Thyroid gland (tissue), 4 donors: ENCODE data around the gene MGMT. TPM values are rescaled to one million over a fixed set of nuclear protein-coding genes. Genes with fewer than 3 reads are reported as not detected.

Source experiments
- DNase-seq, 2 donors: peaks; one replicate each; pipeline ENCODE4 v3.0.0-alpha.2; 2019
- H3K27ac ChIP-seq, 3 donors: fragments of 200-600 bp; sonication (generic); 1 replicate in 2 of 3; 2 replicates in 1 of 3; pipeline ENCODE4 v1.5.1; 2016 to 2019; ENCODE audit warnings: mild to moderate bottlenecking in 1 of 3, moderate library complexity in 1 of 3
- H3K27me3 ChIP-seq: fragments of 200-600 bp; sonication (generic); one replicate; pipeline ENCODE4 v1.5.1; 2019
- H3K36me3 ChIP-seq, 2 donors: fragments of 200-600 bp; sonication (generic); one replicate each; pipeline ENCODE4 v1.5.1; 2016 to 2019
- H3K4me1 ChIP-seq, 2 donors: fragments of 200-600 bp; sonication (generic); one replicate each; pipeline ENCODE4 v1.5.1; 2017 to 2019
- H3K4me3 ChIP-seq, 3 donors: fragments of 200-600 bp; sonication (generic); replicated peaks in 1 of 3; 1 replicate in 2 of 3; 2 replicates in 1 of 3; pipeline ENCODE4 v1.5.1; 2016; ENCODE audit warnings: mild to moderate bottlenecking in 1 of 3
- H3K9me3 ChIP-seq: fragments of 200-600 bp; sonication (generic); one replicate; pipeline ENCODE4 v1.5.1; 2017
- CTCF ChIP-seq, 6 experiments: fragments of 200-600 bp in 3 of 6; fragments of 450-650 bp in 3 of 6; sonication (generic) in 3 of 6; IDR thresholded peaks; one replicate each; pipeline ENCODE4 v1.5.1; 2016 to 2019; ENCODE audit warnings: antibody characterized with exemption in 6 of 6, mild to moderate bottlenecking in 2 of 6, inconsistent platforms in 1 of 6, moderate library complexity in 1 of 6
- POLR2A ChIP-seq, 2 donors: fragments of 450-650 bp; IDR thresholded peaks; one replicate each; pipeline ENCODE4 v1.6.1; 2017; ENCODE audit warnings: antibody characterized with exemption in 2 of 2, mild to moderate bottlenecking in 2 of 2, moderate library complexity in 1 of 2
- WGBS, 2 donors: methylation state at CpG; one replicate each; pipeline ENCODE4 v1.1.5; 2017; 5-methylcytosine and 5-hydroxymethylcytosine counted together
- intact Hi-C: fragments of 100-400 bp; cut with DNase I; formaldehyde crosslinking; loops from one replicate; pipeline ENCODE4 v1.15.1; 2023
- total RNA-seq, 4 donors: library from RNA; depleted of rRNA; stranded (reverse); fragments of >200 nt; gene quantifications; one replicate each; pipeline ENCODE4 v1.2.3, GENCODE V29; 2016

MGMT gene
- total RNA-seq, 4 donors from 2014 or later, result 17.6 to 48.7 (median 30.7) TPM

DNA sequence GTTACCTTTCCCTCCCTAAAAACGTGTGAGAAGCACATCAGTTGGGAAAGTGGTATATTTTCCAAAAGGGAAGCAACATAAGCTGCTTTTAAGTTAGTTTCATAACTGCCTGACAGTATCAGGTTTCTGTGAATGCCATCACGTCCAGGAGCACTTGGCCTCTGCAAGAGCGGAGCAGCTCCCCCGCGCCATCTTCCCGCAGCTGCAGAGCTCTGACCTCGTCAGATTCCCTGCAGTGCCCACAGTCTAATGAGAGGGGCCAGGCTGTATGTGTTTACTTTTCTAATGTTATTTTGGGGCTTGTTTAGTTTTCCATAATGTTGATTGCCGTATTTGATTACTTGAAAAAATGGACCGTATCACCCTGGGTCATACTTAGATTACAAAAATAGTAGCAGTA, 74.2 kb downstream of the MGMT start:
- TF ChIP-seq POLR2A (IDR thresholded peaks at IDR 0.05), result no peak
- no peak for TF ChIP-seq CTCF (IDR thresholded peaks at IDR 0.05)
- Histone ChIP-seq H3K9me3 (no peaks in the 10 kb centered on the region), H3K27ac (no peak overlapping the region), H3K27me3 (no peaks in the 10 kb centered on the region), H3K36me3 (no peaks in the 10 kb centered on the region), H3K4me3 (no peak overlapping the region), H3K4me1 (no peaks in the 10 kb centered on the region)
- WGBS, 2 donors, result 90 to 91% methylated on average over 9 of the region's 9 CpGs
- DNase-seq, result no peak
- intact Hi-C loops, result no loop called here

DNA sequence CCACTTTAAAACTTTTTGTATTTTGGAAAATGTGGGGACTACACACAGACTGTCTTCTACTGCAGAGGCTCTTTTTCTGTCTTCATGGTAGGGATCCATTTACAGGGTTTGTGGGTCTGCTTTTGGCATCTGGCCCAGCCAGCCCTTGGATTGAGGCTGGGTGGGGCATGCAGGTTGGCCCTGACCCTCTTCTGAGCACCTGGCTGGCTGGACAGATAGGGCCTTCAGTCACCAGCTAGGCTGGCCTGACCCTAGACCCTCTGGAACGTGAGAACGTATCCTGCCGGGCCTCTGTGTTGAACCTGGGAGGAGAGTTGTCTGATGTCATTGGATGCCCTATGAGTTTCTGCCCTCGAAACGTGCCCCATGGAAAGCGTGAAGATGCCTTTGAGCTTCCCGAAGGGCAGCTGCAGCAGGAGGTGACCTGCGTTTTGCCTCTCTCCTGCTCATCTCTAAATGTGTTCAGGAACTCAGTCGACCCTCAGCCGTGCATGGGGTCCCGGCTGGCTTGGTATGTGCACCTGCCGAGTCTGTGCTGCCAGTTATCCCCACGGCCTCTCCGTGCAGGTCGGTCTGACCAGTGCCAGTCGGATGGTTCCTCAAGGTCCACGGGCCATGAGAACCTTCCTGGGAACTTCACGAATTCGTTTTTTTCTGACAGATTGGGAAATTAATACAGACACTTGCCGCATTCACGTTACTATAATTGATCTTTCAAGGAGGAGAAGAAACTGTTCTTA, 74.9 kb downstream of the MGMT start:
- no peaks in the 10 kb centered on the region for H3K36me3 ChIP-seq
- TF ChIP-seq CTCF (IDR thresholded peaks at IDR 0.05) (no peak), POLR2A (IDR thresholded peaks at IDR 0.05) (no peak)
- H3K4me3 ChIP-seq, result no peak overlapping the region
- H3K9me3 ChIP-seq, result no peaks in the 10 kb centered on the region
- WGBS, 2 donors, result 94 to 95% methylated on average over 20 of the region's 21 CpGs
- intact Hi-C loops, result no loop called here
- no peak for DNase-seq
- H3K27ac ChIP-seq, result no peak overlapping the region
- no peaks in the 10 kb centered on the region for H3K4me1 ChIP-seq
- no peaks in the 10 kb centered on the region for H3K27me3 ChIP-seq

- TF ChIP-seq POLR2A (IDR thresholded peaks at IDR 0.05), result no peak
- TF ChIP-seq CTCF (IDR thresholded peaks at IDR 0.05), result no peak
- Histone ChIP-seq H3K9me3 (no peaks in the 10 kb centered on the region), H3K36me3 (no peaks in the 10 kb centered on the region), H3K4me1 (no peaks in the 10 kb centered on the region), H3K27me3 (no peaks in the 10 kb centered on the region), H3K4me3 (no peak overlapping the region), H3K27ac (no peak overlapping the region)
- 90 to 94% methylated on average over 10 of the region's 10 CpGs for WGBS, 2 donors
- no peak for DNase-seq
- intact Hi-C loops, result no loop called here
Observed at GRCh38 chr10:129542589-129542988, 75.5 kb downstream of the MGMT start.

GRCh38 chr10:129544205-129545202, 77.5 kb downstream of the MGMT start:
- no peak for DNase-seq
- Histone ChIP-seq H3K27me3 (no peaks in the 10 kb centered on the region), H3K36me3 (no peaks in the 10 kb centered on the region), H3K9me3 (no peaks in the 10 kb centered on the region), H3K4me3 (no peak overlapping the region), H3K27ac (no peak overlapping the region), H3K4me1 (no peaks in the 10 kb centered on the region)
- intact Hi-C loops, result no loop called here
- 92 to 95% methylated on average over 15 to 23 of the region's 23 CpGs for WGBS, 2 donors
- TF ChIP-seq CTCF (IDR thresholded peaks at IDR 0.05), result no peak
- no peak for TF ChIP-seq POLR2A (IDR thresholded peaks at IDR 0.05)

- Histone ChIP-seq H3K4me3 (no peak overlapping the region), H3K27ac (no peak overlapping the region), H3K4me1 (no peaks in the 10 kb centered on the region), H3K36me3 (no peaks in the 10 kb centered on the region), H3K9me3 (no peaks in the 10 kb centered on the region), H3K27me3 (no peaks in the 10 kb centered on the region)
- 95 to 98% methylated on average over 8 of the region's 8 CpGs for WGBS, 2 donors
- no peak for TF ChIP-seq CTCF (IDR thresholded peaks at IDR 0.05)
- no peak for TF ChIP-seq POLR2A (IDR thresholded peaks at IDR 0.05)
- intact Hi-C loops, result no loop called here
- DNase-seq, result no peak
Observed at GRCh38 chr10:129545261-129545660, 78.2 kb downstream of the MGMT start.
